Mesenchymal stem cell (in vitro differentiated cells and primary cell): Measurements from ENCODE around the gene AACS.
A peak's percentile ranks its signal among the peaks of the same experiment; 100 is the strongest.
"Not testable (repeated sequence)": the region's sequence is repeated elsewhere in the genome, so short reads cannot be mapped to it uniquely, and the experiment has no call there.

Experiments
- DNase-seq: peaks from one replicate; pipeline ENCODE4 v3.0.0-alpha.2; 2013
- H2AFZ ChIP-seq: one replicate; pipeline ENCODE4 v1.6.1; 2013; ENCODE audit warnings: low read depth, mild to moderate bottlenecking, control low read depth, inconsistent platforms, low read length, moderate library complexity
- H2AK5ac ChIP-seq: 2 replicates; pipeline ENCODE4 v1.6.1; 2013; ENCODE audit warnings: low read length, moderate library complexity, mild to moderate bottlenecking, inconsistent platforms; ENCODE audit not compliant: severe bottlenecking
- H2BK120ac ChIP-seq: one replicate; pipeline ENCODE4 v1.6.1; 2013; ENCODE audit warnings: low read depth, mild to moderate bottlenecking, inconsistent platforms, low read length, moderate library complexity
- H2BK12ac ChIP-seq, 2 experiments: one replicate each; pipeline ENCODE4 v1.6.1; 2013; ENCODE audit warnings: inconsistent platforms in 2 of 2, low read length in 2 of 2, mild to moderate bottlenecking in 2 of 2, moderate library complexity in 2 of 2, control low read depth in 1 of 2
- H2BK15ac ChIP-seq: one replicate; pipeline ENCODE4 v1.6.1; 2013; ENCODE audit warnings: mild to moderate bottlenecking, low read depth, inconsistent platforms; ENCODE audit not compliant: poor library complexity, severe bottlenecking
- H2BK5ac ChIP-seq: 2 replicates; pipeline ENCODE4 v1.6.1; 2013; ENCODE audit warnings: low read depth, mild to moderate bottlenecking, low read length, control low read depth, inconsistent platforms; ENCODE audit not compliant: poor library complexity, severe bottlenecking
- H3K14ac ChIP-seq, 2 experiments: one replicate each; pipeline ENCODE4 v1.6.1; 2013; ENCODE audit warnings: inconsistent platforms in 2 of 2, low read length in 2 of 2, control low read depth in 1 of 2, mild to moderate bottlenecking in 1 of 2, moderate library complexity in 1 of 2
- H3K18ac ChIP-seq, 2 experiments: one replicate each; pipeline ENCODE4 v1.6.1; 2013; ENCODE audit warnings: inconsistent platforms in 2 of 2, low read length in 2 of 2, control low read depth in 1 of 2, low read depth in 1 of 2, mild to moderate bottlenecking in 1 of 2
- H3K23ac ChIP-seq, 2 experiments: one replicate each; pipeline ENCODE4 v1.6.1; 2013; ENCODE audit warnings: inconsistent platforms in 2 of 2, low read length in 2 of 2, mild to moderate bottlenecking in 2 of 2, moderate library complexity in 2 of 2, control low read depth in 1 of 2
- H3K27ac ChIP-seq: 2 replicates; pipeline ENCODE4 v1.5.1; 2013; ENCODE audit warnings: mild to moderate bottlenecking, moderate library complexity, low read length, control low read depth, inconsistent platforms; ENCODE audit not compliant: poor library complexity, severe bottlenecking
- H3K27me3 ChIP-seq, 2 experiments: 2 replicates each; pipeline versions ENCODE4 v1.6.1 to v1.7.0; 2013; ENCODE audit warnings: low read length in 2 of 2, mild to moderate bottlenecking in 2 of 2, moderate library complexity in 2 of 2, control low read depth in 1 of 2, inconsistent platforms in 1 of 2; ENCODE audit not compliant: control insufficient read depth in 1 of 2, insufficient read depth in 1 of 2
- H3K36me3 ChIP-seq, 2 experiments: 2 replicates each; pipeline versions ENCODE4 v1.6.1 to v1.7.0; 2013; ENCODE audit warnings: low read length in 2 of 2, control low read depth in 1 of 2, inconsistent platforms in 1 of 2, low read depth in 1 of 2, mild to moderate bottlenecking in 1 of 2; ENCODE audit not compliant: insufficient read depth in 2 of 2, control insufficient read depth in 1 of 2
- H3K4ac ChIP-seq, 2 experiments: one replicate each; pipeline ENCODE4 v1.6.1; 2013; ENCODE audit warnings: inconsistent platforms in 2 of 2, low read length in 2 of 2, mild to moderate bottlenecking in 2 of 2, moderate library complexity in 2 of 2, control low read depth in 1 of 2, low read depth in 1 of 2
- H3K4me1 ChIP-seq: 2 replicates; pipeline ENCODE4 v1.6.1; 2013; ENCODE audit warnings: low read depth, low read length, control low read depth; ENCODE audit not compliant: control insufficient read depth, insufficient read depth
- H3K4me2 ChIP-seq: 2 replicates; pipeline ENCODE4 v1.6.1; 2013; ENCODE audit warnings: low read length, mild to moderate bottlenecking, inconsistent platforms; ENCODE audit not compliant: poor library complexity, severe bottlenecking
- H3K4me3 ChIP-seq, 2 experiments: 2 replicates each; pipeline versions ENCODE4 v1.5.1 to v1.7.0; 2013; ENCODE audit warnings: low read length in 2 of 2, mild to moderate bottlenecking in 2 of 2, control low read depth in 1 of 2, low read depth in 1 of 2; ENCODE audit not compliant: insufficient read depth in 1 of 2
- H3K79me1 ChIP-seq: replicated peaks from 2 replicates; pipeline ENCODE4 v1.6.1; 2013; ENCODE audit warnings: mild to moderate bottlenecking, control low read depth, low read length, inconsistent platforms; ENCODE audit not compliant: poor library complexity, severe bottlenecking
- H3K9ac ChIP-seq: 2 replicates; pipeline ENCODE4 v1.7.0; 2013; ENCODE audit warnings: mild to moderate bottlenecking, low read length, moderate library complexity
- H3K9me3 ChIP-seq: 2 replicates; pipeline ENCODE4 v1.7.0; 2013; ENCODE audit warnings: mild to moderate bottlenecking, low read length; ENCODE audit not compliant: control insufficient read depth
- H4K8ac ChIP-seq: one replicate; pipeline ENCODE4 v1.6.1; 2013; ENCODE audit warnings: inconsistent platforms, mild to moderate bottlenecking, low read length, moderate library complexity
- H4K91ac ChIP-seq: one replicate; pipeline ENCODE4 v1.6.1; 2013; ENCODE audit warnings: mild to moderate bottlenecking, low read length, inconsistent platforms
- WGBS: methylation state at CpG from one replicate; pipeline ENCODE4 v1.1.7; 2013; ENCODE audit warnings: mixed read lengths; 5-methylcytosine and 5-hydroxymethylcytosine counted together

The AACS gene

GRCh38 chr12:125136702-125137101 lies 71.5 kb downstream of the AACS start:
- H3K4me3 ChIP-seq = no peak overlapping the region
- H2BK12ac ChIP-seq = no peak overlapping the region
- no peak overlapping the region for H3K9ac ChIP-seq
- H3K27me3 ChIP-seq = no peaks in the 10 kb centered on the region
- no peak overlapping the region for H3K4ac ChIP-seq
- no peaks in the 10 kb centered on the region for H3K9me3 ChIP-seq
- H3K18ac ChIP-seq = no peak overlapping the region
- H3K27ac ChIP-seq = no peak overlapping the region
- no peak overlapping the region for H2AK5ac ChIP-seq
- no peak overlapping the region for H4K91ac ChIP-seq
- no peak overlapping the region for H2AFZ ChIP-seq
- no peak overlapping the region for H2BK5ac ChIP-seq
- peaks cover 14% of the 10 kb centered on the region for H3K4me1 ChIP-seq
- H3K4me2 ChIP-seq = no peak overlapping the region
- H3K14ac ChIP-seq = no peak overlapping the region
- H3K36me3 ChIP-seq = peaks cover 19 to 65% of the 10 kb centered on the region in 2 experiments
- no peak overlapping the region for H4K8ac ChIP-seq
- no peak overlapping the region for H2BK120ac ChIP-seq
- H3K79me1 ChIP-seq = no peaks in the 10 kb centered on the region
- no peak overlapping the region for H2BK15ac ChIP-seq
- no peak overlapping the region for H3K23ac ChIP-seq
- no peak for DNase-seq
- 96% methylated on average over 19 of the region's 19 CpGs for whole genome bisulfite sequencing

- Histone ChIP-seq H2BK120ac (no peak overlapping the region), H2BK5ac (no peak overlapping the region), H2AFZ (no peak overlapping the region), H3K23ac (no peak overlapping the region), H3K18ac (no peak overlapping the region), H2BK15ac (no peak overlapping the region), H3K36me3 (peaks cover 19 to 60% of the 10 kb centered on the region in 2 experiments), H2AK5ac (no peak overlapping the region), H3K27me3 (no peaks in the 10 kb centered on the region), H3K9ac (no peak overlapping the region), H3K4me3 (no peak overlapping the region), H3K4me1 (peaks cover 14% of the 10 kb centered on the region), H4K8ac (no peak overlapping the region), H3K27ac (no peak overlapping the region), H3K4ac (no peak overlapping the region), H3K14ac (no peak overlapping the region), H4K91ac (no peak overlapping the region), H2BK12ac (no peak overlapping the region), H3K9me3 (no peaks in the 10 kb centered on the region), H3K79me1 (no peaks in the 10 kb centered on the region), H3K4me2 (no peak overlapping the region)
- no peak for DNase-seq
- 86% methylated on average over 17 of the region's 17 CpGs for WGBS
These were observed 72.6 kb downstream of the AACS start for GRCh38 chr12:125137766-125138344.

GRCh38 chr12:125140279-125141209 lies 75.3 kb downstream of the AACS start:
- Histone ChIP-seq H3K27me3 (no peaks in the 10 kb centered on the region), H3K79me1 (no peaks in the 10 kb centered on the region), H4K8ac (peak overlapping the region; percentile 21), H3K14ac (no peak overlapping the region), H2BK120ac (no peak overlapping the region), H3K4me1 (peaks cover 14% of the 10 kb centered on the region), H4K91ac (no peak overlapping the region), H3K18ac (no peak overlapping the region), H3K9ac (peak overlapping the region; percentile 64), H3K36me3 (peaks cover 16 to 33% of the 10 kb centered on the region in 2 experiments), H2BK12ac (no peak overlapping the region), H3K4ac (no peak overlapping the region), H2AFZ (no peak overlapping the region), H3K4me2 (no peak overlapping the region), H2BK15ac (no peak overlapping the region), H2BK5ac (no peak overlapping the region), H3K4me3 (no peak overlapping the region), H3K9me3 (no peaks in the 10 kb centered on the region), H3K23ac (no peak overlapping the region), H3K27ac (peak overlapping the region; percentile 58), H2AK5ac (no peak overlapping the region)
- peak; percentile 27 for DNase-seq
- WGBS = 60% methylated on average over 17 of the region's 22 CpGs

- H2BK5ac ChIP-seq = not testable (repeated sequence)
- H3K27ac ChIP-seq = peak overlapping the region; percentile 58
- H3K36me3 ChIP-seq = peaks cover 14 to 29% of the 10 kb centered on the region in 2 experiments
These were observed 76.0 kb downstream of the AACS start for GRCh38 chr12:125141210-125141573.

More at GRCh38 chr12:125141210-125141573, 76.0 kb downstream of the AACS start:
- DNase-seq, H2AFZ ChIP-seq, H3K23ac ChIP-seq, H3K9me3 ChIP-seq, H3K79me1 ChIP-seq, H3K14ac ChIP-seq, H4K8ac ChIP-seq, H4K91ac ChIP-seq, H3K18ac ChIP-seq, H3K4me2 ChIP-seq, H3K9ac ChIP-seq, H2BK15ac ChIP-seq, H3K4me3 ChIP-seq, H2AK5ac ChIP-seq, H3K27me3 ChIP-seq, H2BK12ac ChIP-seq, H3K4ac ChIP-seq, H2BK120ac ChIP-seq: not testable (repeated sequence)
- H3K4me1 ChIP-seq = peaks cover 14% of the 10 kb centered on the region
- 95% methylated on average over 6 of the region's 11 CpGs for WGBS
